ENCODE data around the gene THOC2.
"Not testable (repeated sequence)": the region's sequence is repeated elsewhere in the genome, so short reads cannot be mapped to it uniquely, and the experiment has no call there.

Gene THOC2

GRCh38 chrX:123685232-123685631, 47.6 kb downstream of the THOC2 start:
- TF ChIP-seq, protein P1, sequence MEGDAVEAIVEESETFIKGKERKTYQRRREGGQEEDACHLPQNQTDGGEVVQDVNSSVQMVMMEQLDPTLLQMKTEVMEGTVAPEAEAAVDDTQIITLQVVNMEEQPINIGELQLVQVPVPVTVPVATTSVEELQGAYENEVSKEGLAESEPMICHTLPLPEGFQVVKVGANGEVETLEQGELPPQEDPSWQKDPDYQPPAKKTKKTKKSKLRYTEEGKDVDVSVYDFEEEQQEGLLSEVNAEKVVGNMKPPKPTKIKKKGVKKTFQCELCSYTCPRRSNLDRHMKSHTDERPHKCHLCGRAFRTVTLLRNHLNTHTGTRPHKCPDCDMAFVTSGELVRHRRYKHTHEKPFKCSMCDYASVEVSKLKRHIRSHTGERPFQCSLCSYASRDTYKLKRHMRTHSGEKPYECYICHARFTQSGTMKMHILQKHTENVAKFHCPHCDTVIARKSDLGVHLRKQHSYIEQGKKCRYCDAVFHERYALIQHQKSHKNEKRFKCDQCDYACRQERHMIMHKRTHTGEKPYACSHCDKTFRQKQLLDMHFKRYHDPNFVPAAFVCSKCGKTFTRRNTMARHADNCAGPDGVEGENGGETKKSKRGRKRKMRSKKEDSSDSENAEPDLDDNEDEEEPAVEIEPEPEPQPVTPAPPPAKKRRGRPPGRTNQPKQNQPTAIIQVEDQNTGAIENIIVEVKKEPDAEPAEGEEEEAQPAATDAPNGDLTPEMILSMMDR (conservative IDR thresholded peaks at IDR 0.05; ENCODE audit: low read depth, low read length) = no peak
- H3K4me3 ChIP-seq (ENCODE audit: low read length) = no peak overlapping the region
- no peak for DNase-seq (ENCODE audit: low read depth)

DNA sequence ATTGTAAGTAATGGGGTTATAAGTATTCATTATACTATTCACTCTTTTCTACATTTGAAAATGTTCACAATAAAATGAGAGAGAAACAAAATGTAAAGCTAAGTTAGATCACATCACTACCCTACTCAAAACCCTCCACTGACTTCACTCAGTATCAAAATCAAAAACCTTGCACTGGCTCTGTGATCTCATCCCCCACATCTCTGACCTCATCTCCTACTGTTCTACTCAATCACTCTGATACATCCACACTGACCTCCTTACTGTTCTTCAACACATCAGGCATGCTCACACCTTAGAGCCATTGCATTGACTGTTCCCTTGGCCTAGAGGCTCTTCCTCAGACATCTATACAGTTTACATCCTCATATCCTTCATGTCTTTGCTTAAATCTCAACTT, 50.7 kb downstream of the THOC2 start:
- H3K4me3 ChIP-seq (ENCODE audit: low read length) = no peak overlapping the region
- TF ChIP-seq, protein P1 (conservative IDR thresholded peaks at IDR 0.05; ENCODE audit: low read depth, low read length) = no peak
- no peak for DNase-seq (ENCODE audit: low read depth)

DNA sequence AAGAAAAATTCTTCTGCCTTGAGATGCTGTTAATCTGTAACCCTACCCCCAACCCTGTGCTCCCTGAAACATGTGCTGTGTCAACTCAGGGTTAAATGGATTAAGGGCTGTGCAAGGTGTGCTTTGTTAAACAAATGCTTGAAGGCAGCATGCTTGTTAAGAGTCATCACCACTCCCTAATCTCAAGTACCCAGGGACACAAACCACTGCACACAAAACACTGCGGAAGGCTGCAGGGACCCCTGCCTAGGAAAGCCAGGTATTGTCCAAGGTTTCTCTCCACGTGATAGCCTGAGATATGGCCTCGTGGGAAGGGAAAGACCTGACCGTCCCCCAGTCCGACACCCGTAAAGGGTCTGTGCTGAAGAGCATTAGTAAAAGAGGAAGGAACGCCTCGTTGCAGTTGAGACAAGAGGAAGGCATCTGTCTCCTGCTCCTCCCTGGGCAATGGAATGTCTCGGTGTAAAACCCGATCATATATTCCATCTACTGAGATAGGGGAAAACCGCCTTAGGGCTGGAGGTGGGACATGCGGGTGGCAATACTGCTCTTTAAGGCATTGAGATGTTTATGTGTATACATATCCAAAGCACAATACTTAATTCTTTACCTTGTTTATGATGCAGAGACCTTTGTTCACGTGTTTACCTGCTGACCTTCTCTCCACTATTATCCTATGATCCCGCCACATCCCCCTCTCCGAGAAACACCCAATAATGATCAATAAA, 53.0 kb downstream of the THOC2 start:
- H3K4me3 ChIP-seq (ENCODE audit: low read length); DNase-seq (ENCODE audit: low read depth): not testable (repeated sequence)

DNA sequence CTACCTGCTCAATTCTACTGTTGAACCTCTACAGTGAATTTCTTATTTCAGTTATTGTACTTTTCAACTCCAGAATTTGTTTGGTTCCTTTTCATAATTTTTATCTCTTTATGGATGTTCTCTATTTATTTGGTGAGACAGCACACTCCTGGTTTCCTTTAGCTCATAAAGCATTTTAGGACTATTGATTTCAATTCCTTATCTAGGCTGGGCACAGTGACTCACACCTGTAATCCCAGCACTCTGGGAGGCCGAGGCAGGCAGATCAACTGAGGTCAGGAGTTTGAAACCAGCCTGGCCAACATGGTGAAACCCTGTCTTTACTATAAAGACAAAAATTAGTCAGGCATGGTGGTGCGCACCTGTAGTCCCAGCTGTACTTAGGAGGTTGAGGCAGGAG, 57.7 kb downstream of the THOC2 start:
- TF ChIP-seq, protein P1 (conservative IDR thresholded peaks at IDR 0.05; ENCODE audit: low read depth, low read length) = no peak
- no peak overlapping the region for H3K4me3 ChIP-seq (ENCODE audit: low read length)
- no peak for DNase-seq (ENCODE audit: low read depth)

- DNase-seq (ENCODE audit: low read depth) = no peak
- TF ChIP-seq, protein P1 (conservative IDR thresholded peaks at IDR 0.05; ENCODE audit: low read depth, low read length) = no peak
- H3K4me3 ChIP-seq (ENCODE audit: low read length) = no peak overlapping the region
Measured at GRCh38 chrX:123673813-123674212, 59.0 kb downstream of the THOC2 start.

DNA sequence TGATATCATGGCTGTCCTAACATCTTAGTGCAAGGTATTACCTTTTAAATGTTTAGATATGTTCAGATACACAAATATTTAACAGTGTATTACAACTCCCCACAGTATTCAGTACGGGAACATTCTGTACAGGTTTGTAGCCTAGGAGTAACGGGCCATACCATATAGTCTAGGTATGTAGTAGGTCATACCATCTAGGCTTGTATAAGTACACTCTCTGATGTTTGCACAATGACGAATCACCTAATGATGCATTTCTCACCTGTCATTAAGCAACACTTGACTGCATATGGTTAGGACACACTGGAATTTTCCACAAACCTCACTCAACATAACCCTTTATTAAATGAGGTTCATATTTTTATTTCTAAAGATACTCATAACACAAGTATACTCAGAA, 67.7 kb downstream of the THOC2 start:
- TF ChIP-seq, protein P1 (conservative IDR thresholded peaks at IDR 0.05; ENCODE audit: low read depth, low read length) = no peak
- DNase-seq (ENCODE audit: low read depth) = peak; percentile 24
- no peak overlapping the region for H3K4me3 ChIP-seq (ENCODE audit: low read length)

DNA sequence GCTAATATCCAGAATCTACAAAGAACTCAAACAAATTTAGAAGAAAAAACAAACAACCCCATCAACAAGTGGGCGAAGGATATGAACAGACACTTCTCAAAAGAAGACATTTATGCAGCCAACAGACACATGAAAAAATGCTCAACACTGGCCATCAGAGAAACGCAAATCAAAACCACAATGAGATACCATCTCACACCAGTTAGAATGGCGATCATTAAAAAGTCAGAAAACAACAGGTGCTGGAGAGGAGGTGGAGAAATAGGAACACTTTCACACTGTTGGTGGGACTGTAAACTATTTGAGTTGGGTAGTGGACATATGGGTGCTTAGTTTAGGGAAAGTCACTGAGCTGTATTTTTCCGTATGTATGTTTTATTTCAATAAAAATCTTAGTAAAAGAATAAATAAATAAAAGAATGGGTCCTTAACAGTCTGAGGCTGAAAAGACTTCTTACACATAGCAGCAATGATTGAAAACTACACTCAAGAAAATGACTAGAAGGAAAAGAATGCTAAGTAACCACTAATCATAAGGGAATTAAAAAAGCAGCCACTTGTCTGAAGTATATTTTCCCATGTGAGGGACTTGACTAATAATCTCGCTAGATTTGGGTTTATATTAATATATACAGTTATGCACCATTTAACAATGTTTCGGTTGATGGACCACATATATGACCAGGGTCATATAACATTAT, 68.2 kb downstream of the THOC2 start:
- DNase-seq (ENCODE audit: low read depth) = peak; percentile 34
- not testable (repeated sequence) for H3K4me3 ChIP-seq (ENCODE audit: low read length)

GRCh38 chrX:123663720-123664119, 69.1 kb downstream of the THOC2 start:
- H3K4me3 ChIP-seq (ENCODE audit: low read length); DNase-seq (ENCODE audit: low read depth): not testable (repeated sequence)

GRCh38 chrX:123656507-123656906, 76.3 kb downstream of the THOC2 start:
- DNase-seq (ENCODE audit: low read depth); H3K4me3 ChIP-seq (ENCODE audit: low read length): not testable (repeated sequence)

GRCh38 chrX:123648811-123649181, 84.1 kb downstream of the THOC2 start:
- DNase-seq (ENCODE audit: low read depth); H3K4me3 ChIP-seq (ENCODE audit: low read length): not testable (repeated sequence)

Data from retinal pigment epithelial cell (primary cell).